Activated naive CD4-positive, alpha-beta T cell treated with anti-CD3 and anti-CD28 coated beads, Interleukin-2, amount 50 U/mL, for 72 hours (primary cell): ENCODE results near the gene GRID1. TPM values are rescaled to one million over a fixed set of nuclear protein-coding genes. Genes with fewer than 3 reads are reported as not detected.
A peak's percentile ranks its signal among the peaks of the same experiment; 100 is the strongest.

ENCODE experiments used
- ATAC-seq, 2 donors: fragments of 150-1000 bp; cut with Tn5 transposase; 2 replicates each; pipeline ENCODE4 v1.10.0; 2021; ENCODE audit warnings: mild to moderate bottlenecking in 2 of 2, moderate library complexity in 2 of 2
- DNase-seq, 2 donors: peaks; one replicate each; pipeline ENCODE4 v3.0.0; 2021 to 2022; ENCODE audit warnings: low spot score in 2 of 2
- H3K27ac Mint-ChIP-seq, 2 donors: one replicate each; pipeline ENCODE4 v1.8.0; 2022; ENCODE audit warnings: mild to moderate bottlenecking in 2 of 2, mixed read lengths in 2 of 2
- H3K36me3 Mint-ChIP-seq, 2 donors: one replicate each; pipeline ENCODE4 v1.8.0; 2022; ENCODE audit warnings: mixed read lengths in 2 of 2
- H3K9me3 Mint-ChIP-seq, 2 donors: one replicate each; pipeline ENCODE4 v1.8.0; 2022; ENCODE audit warnings: mixed read lengths in 2 of 2
- total RNA-seq, 2 donors: library from RNA; stranded (reverse); gene quantifications; one replicate each; pipeline ENCODE4 v1.2.3, GENCODE V29; 2022

The GRID1 gene
- total RNA-seq, 2 donors from 2014 or later: not detected

GRCh38 chr10:86376403-86376802 lies 9.8 kb upstream of the GRID1 start:
- Mint-ChIP-seq H3K9me3 (no peaks in the 10 kb centered on the region), H3K36me3 (no peaks in the 10 kb centered on the region), H3K27ac (no peak overlapping the region)
- no peak for ATAC-seq
- no peak for DNase-seq

GRCh38 chr10:86375204-86375603 lies 8.6 kb upstream of the GRID1 start:
- no peaks in the 10 kb centered on the region for H3K36me3 Mint-ChIP-seq
- peak in 1 of 2 donors; percentile 23 for DNase-seq
- H3K27ac Mint-ChIP-seq: no peak overlapping the region
- H3K9me3 Mint-ChIP-seq: no peaks in the 10 kb centered on the region
- no peak for ATAC-seq

GRCh38 chr10:86374664-86375063 lies 8.1 kb upstream of the GRID1 start:
- Mint-ChIP-seq H3K36me3 (no peaks in the 10 kb centered on the region), H3K27ac (no peak overlapping the region), H3K9me3 (no peaks in the 10 kb centered on the region)
- ATAC-seq: no peak
- DNase-seq: peak in 1 of 2 donors; percentile 35

- DNase-seq: peak in 1 of 2 donors; percentile 21
- Mint-ChIP-seq H3K9me3 (no peaks in the 10 kb centered on the region), H3K27ac (no peak overlapping the region), H3K36me3 (no peaks in the 10 kb centered on the region)
- ATAC-seq: no peak
Measured at GRCh38 chr10:86373828-86374227, 7.2 kb upstream of the GRID1 start.

GRCh38 chr10:86373251-86373650 lies 6.7 kb upstream of the GRID1 start:
- DNase-seq (peak in 1 of 2 donors; percentile 16), ATAC-seq (no peak)
- no peaks in the 10 kb centered on the region for H3K9me3 Mint-ChIP-seq
- H3K27ac Mint-ChIP-seq: no peak overlapping the region
- no peaks in the 10 kb centered on the region for H3K36me3 Mint-ChIP-seq

GRCh38 chr10:86372784-86373239 lies 6.2 kb upstream of the GRID1 start:
- Mint-ChIP-seq H3K27ac (no peak overlapping the region), H3K9me3 (no peaks in the 10 kb centered on the region), H3K36me3 (no peaks in the 10 kb centered on the region)
- DNase-seq (peak in 1 of 2 donors; percentile 50), ATAC-seq (no peak)

DNA sequence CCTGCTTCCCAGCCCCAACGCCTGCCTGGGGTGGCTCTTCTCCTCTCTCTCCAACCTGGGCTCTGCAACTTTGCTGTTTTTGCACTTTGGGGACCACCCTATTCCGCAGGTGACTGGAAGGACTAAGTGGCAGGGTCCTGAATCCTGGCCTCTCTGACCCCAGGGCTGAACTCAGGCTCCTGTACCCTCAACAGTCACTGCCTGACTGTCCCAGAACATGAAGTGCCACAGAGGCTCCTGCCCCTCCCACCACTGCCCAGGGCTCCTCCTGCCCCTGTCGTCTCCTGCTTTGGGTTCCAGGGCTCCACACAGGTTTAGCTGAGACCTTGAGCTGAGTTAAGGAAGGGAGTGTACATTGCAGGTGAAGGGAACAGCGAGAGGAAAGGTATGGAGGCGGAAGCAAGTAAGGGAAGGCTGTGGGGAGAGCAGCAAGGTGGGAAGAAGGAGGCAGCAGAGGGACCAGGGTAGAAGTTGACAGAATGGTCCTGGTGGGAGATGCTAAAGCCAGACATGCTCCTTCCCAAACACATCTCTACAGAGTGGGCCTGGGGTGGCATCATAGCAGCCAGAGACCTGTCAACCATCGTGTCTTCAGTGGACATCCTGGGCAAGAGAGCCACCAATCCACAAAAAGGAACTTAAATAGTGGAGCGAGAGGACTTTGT lies 5.7 kb upstream of the GRID1 start:
- DNase-seq: peak in 1 of 2 donors; percentile 23

DNA sequence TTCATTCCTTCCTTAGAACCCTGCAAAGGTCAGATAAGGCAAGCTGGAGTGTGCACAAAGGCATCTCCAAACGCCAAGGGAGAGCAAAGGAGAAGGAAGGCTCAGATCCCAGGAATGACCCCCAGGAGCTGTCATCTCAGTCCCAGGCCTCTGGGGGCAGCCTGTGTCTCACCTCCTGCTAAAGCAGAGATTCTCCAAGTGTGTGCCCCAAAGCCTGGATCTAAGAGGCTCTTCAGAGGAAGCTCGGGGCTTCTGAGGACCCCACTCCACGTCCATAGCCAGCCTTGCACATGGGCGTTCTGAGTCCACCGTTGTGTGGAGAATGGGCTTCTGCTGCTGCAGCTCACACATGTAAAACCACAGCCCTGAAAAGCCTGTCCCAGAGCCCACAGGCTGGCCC lies 5.1 kb upstream of the GRID1 start:
- DNase-seq (peak in 1 of 2 donors; percentile 35), ATAC-seq (no peak)
- Mint-ChIP-seq H3K9me3 (no peaks in the 10 kb centered on the region), H3K27ac (no peak overlapping the region), H3K36me3 (no peaks in the 10 kb centered on the region)

More for the DNA sequence above, 5.7 kb upstream of the GRID1 start:
- no peaks in the 10 kb centered on the region for H3K9me3 Mint-ChIP-seq
- no peak overlapping the region for H3K27ac Mint-ChIP-seq
- no peak for ATAC-seq
- H3K36me3 Mint-ChIP-seq: no peaks in the 10 kb centered on the region

- Mint-ChIP-seq H3K27ac (no peak overlapping the region), H3K9me3 (no peaks in the 10 kb centered on the region), H3K36me3 (no peaks in the 10 kb centered on the region)
- no peak for ATAC-seq
- peak in 1 of 2 donors; percentile 30 for DNase-seq
Measured at GRCh38 chr10:86371116-86371515, 4.5 kb upstream of the GRID1 start.

GRCh38 chr10:86370006-86370585 lies 3.5 kb upstream of the GRID1 start:
- H3K27ac Mint-ChIP-seq: no peak overlapping the region
- no peak for ATAC-seq
- no peaks in the 10 kb centered on the region for H3K36me3 Mint-ChIP-seq
- no peaks in the 10 kb centered on the region for H3K9me3 Mint-ChIP-seq
- DNase-seq: peak in 1 of 2 donors; percentile 33

DNA sequence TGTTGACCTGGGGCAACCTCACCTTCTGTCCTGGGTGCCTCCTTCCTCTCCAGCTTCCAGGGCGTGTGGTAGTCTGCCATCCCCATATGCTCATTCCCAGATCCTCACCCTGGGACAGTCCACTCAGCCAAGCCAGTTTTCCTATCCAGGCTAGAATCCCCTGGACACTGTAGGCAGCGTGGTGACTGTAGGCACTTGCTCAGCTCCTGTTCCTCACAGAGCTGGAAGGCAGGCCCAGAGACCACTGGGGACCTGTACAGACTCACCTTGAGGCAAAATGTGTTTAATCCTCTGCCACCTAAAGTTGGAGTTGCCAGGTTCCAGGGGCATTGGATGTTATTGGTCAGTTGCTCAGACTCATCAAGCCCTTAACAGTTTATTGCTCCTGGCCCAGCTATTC lies 2.4 kb upstream of the GRID1 start:
- Mint-ChIP-seq H3K9me3 (no peaks in the 10 kb centered on the region), H3K27ac (no peak overlapping the region), H3K36me3 (no peaks in the 10 kb centered on the region)
- ATAC-seq (no peak), DNase-seq (peak in 1 of 2 donors; percentile 21)

DNA sequence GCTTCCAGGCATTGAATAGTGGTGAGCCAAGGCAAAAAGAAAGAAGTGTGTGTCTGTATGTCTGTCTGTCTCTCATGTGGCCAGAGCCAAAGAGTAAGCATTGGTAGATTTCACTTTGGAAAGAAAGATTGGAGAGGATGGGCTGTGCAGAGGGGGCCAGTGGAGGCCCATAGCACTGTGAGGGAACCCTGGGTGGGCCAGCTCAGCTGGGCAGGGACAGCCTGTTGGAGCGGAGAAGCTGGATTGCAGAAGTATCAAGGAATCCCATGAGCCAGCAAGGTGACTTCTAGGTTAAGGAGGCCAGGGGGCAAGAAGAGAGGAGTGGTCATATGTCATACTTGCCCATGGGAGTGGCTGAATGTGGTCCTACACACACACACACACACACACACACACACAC lies 1.5 kb upstream of the GRID1 start:
- H3K9me3 Mint-ChIP-seq: no peaks in the 10 kb centered on the region

DNA sequence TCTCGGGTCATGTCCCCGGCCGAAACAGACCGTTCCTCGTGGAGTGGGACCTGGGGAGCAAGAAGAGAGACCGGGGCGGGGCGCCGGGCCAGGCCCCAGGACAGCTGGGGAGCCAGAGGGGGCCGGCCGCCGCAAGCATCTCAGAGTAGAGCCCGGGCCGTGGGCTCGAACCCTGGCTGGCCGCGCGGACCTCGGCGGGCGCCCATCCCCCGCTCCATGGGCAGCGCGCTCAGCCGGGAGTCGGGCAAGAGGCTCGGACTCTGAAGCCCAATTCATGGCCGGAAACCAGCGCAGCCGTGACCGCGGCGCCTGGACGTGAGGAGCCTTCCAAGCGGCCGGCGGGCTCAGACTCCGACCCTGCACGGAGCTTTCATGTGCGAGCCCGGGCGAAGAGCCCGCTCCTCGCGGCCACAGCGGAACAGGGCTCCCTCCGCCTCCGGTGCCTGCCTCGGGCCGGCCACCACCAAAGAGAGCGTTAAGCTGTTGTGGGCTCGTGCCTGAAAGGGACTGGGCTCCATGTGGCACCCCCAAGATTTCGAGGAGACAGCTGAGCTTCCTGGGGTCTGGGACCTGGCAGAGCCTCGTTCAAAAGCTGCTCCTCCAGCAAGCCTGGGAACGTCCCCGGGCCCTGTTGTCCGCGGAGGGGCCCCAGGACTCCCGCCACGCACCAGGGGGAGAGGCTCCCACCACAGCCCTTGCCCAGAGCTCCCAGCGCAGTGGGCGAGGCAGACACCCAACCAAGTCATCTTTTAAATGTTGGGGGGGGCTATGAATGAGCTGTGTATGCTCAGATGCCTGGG lies 757 bp upstream of the GRID1 start:
- peak in 1 of 2 donors; percentile 38 for DNase-seq
- Mint-ChIP-seq H3K36me3 (no peaks in the 10 kb centered on the region), H3K27ac (no peak overlapping the region), H3K9me3 (no peaks in the 10 kb centered on the region)
- ATAC-seq: no peak

More for the DNA sequence above, 1.5 kb upstream of the GRID1 start:
- ATAC-seq (no peak), DNase-seq (peak in 1 of 2 donors; percentile 21)
- H3K27ac Mint-ChIP-seq: no peak overlapping the region
- H3K36me3 Mint-ChIP-seq: no peaks in the 10 kb centered on the region

DNA sequence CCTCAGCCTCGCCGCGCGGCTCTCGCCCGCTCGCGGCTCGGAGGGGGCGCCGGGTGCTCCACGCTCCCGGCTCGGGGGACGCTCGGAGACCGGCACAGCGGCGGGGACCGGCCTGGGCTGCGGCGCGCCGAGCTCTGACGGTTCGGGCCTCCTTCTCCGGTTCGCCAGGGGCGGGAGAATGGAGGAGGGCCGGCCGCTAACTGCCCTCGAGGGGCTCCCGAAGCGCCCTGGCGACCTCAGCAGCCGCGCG lies 232 bp upstream of the GRID1 start:
- Mint-ChIP-seq H3K36me3 (no peaks in the 10 kb centered on the region), H3K27ac (no peak overlapping the region), H3K9me3 (no peaks in the 10 kb centered on the region)
- DNase-seq (peak in 1 of 2 donors; percentile 39), ATAC-seq (peak; percentile 12 to 24)

GRCh38 chr10:86365346-86366032 lies 1.1 kb downstream of the GRID1 start:
- DNase-seq: peak in 1 of 2 donors; percentile 31
- ATAC-seq: peak; percentile 12 to 31
- Mint-ChIP-seq H3K27ac (no peak overlapping the region), H3K9me3 (no peaks in the 10 kb centered on the region), H3K36me3 (no peaks in the 10 kb centered on the region)

- Mint-ChIP-seq H3K27ac (no peak overlapping the region), H3K9me3 (no peaks in the 10 kb centered on the region), H3K36me3 (no peaks in the 10 kb centered on the region)
- DNase-seq (peak in 1 of 2 donors; percentile 34), ATAC-seq (no peak)
Measured at GRCh38 chr10:86364491-86365345, 1.9 kb downstream of the GRID1 start.
